Hepatocyte (in vitro differentiated cells): Measurements from ENCODE around the gene RTN4RL2.

Source experiments
- CTCF ChIP-seq: fragments of 200-600 bp; sonication (generic); IDR thresholded peaks from 2 replicates; pipeline ENCODE4 v1.5.1; 2016; ENCODE audit warnings: antibody characterized with exemption, mild to moderate bottlenecking; ENCODE audit not compliant: poor library complexity
- EZH2 ChIP-seq: fragments of 200-600 bp; sonication (generic); IDR thresholded peaks from 2 replicates; pipeline ENCODE4 v1.6.1; 2016; ENCODE audit warnings: antibody characterized with exemption, mild to moderate bottlenecking, borderline replicate concordance

DNA sequence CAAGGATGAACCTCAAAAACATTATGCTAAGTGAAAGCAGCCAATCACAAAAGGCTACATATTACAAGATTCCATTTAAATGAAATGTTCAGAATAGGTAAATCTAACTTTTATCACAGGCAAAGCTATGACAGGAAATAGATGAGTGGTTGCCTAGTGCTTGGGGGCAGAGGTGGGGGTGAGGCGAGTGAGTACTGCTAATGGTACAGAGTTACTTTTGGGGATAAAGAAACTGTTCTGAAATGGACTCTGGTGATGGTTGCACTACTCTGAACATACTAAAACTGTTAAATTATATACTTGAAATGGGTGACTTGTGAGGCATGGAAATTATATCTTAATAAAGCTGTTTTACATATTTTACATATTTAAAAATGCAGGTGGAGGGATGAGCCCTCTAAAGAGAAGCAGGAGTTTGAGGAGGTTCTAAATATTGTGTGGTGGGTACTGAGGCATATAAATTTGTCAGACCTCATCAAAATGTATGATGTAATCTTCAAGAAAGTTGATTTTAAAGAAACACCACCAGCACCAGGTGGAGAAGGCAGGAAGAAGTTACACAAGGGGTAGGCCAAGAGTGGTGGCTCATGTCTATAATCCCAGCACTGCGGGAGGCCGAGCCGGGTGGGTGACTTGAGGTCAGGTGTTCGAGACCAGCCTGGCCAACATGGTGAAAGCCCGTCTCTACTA lies 51.6 kb downstream of the RTN4RL2 start:
- TF ChIP-seq CTCF (no peak), EZH2 (no peak)
